ENCODE measurements around the gene AKR1C1. TPM values are rescaled to one million over a fixed set of nuclear protein-coding genes. Genes with fewer than 3 reads are reported as not detected.
A peak's percentile ranks its signal among the peaks of the same experiment; 100 is the strongest.

The AKR1C1 gene
- total and polyA plus RNA-seq, 2 of the 13 experiments (the other 11 are each of a cell fraction or from before 2014, with no cell fraction given), result 948 to 2,238 TPM

- 0 out of 2 replicates have a peak, but pooled peaks have one; percentile 44 for TF ChIP-seq PRDM10 (CRISPR knock-in tag; IDR thresholded peaks at IDR 0.05; ENCODE audit: low read depth)
- TF ChIP-seq, protein P1, sequence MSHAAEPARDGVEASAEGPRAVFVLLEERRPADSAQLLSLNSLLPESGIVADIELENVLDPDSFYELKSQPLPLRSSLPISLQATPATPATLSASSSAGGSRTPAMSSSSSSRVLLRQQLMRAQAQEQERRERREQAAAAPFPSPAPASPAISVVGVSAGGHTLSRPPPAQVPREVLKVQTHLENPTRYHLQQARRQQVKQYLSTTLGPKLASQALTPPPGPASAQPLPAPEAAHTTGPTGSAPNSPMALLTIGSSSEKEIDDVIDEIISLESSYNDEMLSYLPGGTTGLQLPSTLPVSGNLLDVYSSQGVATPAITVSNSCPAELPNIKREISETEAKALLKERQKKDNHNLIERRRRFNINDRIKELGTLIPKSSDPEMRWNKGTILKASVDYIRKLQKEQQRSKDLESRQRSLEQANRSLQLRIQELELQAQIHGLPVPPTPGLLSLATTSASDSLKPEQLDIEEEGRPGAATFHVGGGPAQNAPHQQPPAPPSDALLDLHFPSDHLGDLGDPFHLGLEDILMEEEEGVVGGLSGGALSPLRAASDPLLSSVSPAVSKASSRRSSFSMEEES (CRISPR knock-in tag; IDR thresholded peaks at IDR 0.05), result peak; percentile 72
- peak; percentile 39; the same call in 1 of the 2 replicates for TF ChIP-seq KAT8 (CRISPR knock-in tag; IDR thresholded peaks at IDR 0.05)
- no peak for TF ChIP-seq CEBPZ (IDR thresholded peaks at IDR 0.05; ENCODE audit: low read length)
- TF ChIP-seq ZNF891 (CRISPR knock-in tag; IDR thresholded peaks at IDR 0.05), result no peak
- TF ChIP-seq JARID2 (CRISPR knock-in tag; IDR thresholded peaks at IDR 0.05; ENCODE audit: insufficient replicate concordance), result no peak
- TF ChIP-seq ZNF317 (CRISPR knock-in tag; IDR thresholded peaks at IDR 0.05), result peak; percentile 91
- TF ChIP-seq, protein P2, sequence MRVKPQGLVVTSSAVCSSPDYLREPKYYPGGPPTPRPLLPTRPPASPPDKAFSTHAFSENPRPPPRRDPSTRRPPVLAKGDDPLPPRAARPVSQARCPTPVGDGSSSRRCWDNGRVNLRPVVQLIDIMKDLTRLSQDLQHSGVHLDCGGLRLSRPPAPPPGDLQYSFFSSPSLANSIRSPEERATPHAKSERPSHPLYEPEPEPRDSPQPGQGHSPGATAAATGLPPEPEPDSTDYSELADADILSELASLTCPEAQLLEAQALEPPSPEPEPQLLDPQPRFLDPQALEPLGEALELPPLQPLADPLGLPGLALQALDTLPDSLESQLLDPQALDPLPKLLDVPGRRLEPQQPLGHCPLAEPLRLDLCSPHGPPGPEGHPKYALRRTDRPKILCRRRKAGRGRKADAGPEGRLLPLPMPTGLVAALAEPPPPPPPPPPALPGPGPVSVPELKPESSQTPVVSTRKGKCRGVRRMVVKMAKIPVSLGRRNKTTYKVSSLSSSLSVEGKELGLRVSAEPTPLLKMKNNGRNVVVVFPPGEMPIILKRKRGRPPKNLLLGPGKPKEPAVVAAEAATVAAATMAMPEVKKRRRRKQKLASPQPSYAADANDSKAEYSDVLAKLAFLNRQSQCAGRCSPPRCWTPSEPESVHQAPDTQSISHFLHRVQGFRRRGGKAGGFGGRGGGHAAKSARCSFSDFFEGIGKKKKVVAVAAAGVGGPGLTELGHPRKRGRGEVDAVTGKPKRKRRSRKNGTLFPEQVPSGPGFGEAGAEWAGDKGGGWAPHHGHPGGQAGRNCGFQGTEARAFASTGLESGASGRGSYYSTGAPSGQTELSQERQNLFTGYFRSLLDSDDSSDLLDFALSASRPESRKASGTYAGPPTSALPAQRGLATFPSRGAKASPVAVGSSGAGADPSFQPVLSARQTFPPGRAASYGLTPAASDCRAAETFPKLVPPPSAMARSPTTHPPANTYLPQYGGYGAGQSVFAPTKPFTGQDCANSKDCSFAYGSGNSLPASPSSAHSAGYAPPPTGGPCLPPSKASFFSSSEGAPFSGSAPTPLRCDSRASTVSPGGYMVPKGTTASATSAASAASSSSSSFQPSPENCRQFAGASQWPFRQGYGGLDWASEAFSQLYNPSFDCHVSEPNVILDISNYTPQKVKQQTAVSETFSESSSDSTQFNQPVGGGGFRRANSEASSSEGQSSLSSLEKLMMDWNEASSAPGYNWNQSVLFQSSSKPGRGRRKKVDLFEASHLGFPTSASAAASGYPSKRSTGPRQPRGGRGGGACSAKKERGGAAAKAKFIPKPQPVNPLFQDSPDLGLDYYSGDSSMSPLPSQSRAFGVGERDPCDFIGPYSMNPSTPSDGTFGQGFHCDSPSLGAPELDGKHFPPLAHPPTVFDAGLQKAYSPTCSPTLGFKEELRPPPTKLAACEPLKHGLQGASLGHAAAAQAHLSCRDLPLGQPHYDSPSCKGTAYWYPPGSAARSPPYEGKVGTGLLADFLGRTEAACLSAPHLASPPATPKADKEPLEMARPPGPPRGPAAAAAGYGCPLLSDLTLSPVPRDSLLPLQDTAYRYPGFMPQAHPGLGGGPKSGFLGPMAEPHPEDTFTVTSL (CRISPR knock-in tag; IDR thresholded peaks at IDR 0.05; ENCODE audit: borderline replicate concordance), result peak; percentile 83; the same call in 1 of the 2 replicates
- TF ChIP-seq HMG20B (CRISPR knock-in tag; conservative IDR thresholded peaks at IDR 0.05), result peak; percentile 70
- no peak for TF ChIP-seq ZNF569 (CRISPR knock-in tag; IDR thresholded peaks at IDR 0.05; ENCODE audit: borderline replicate concordance)
- no peak for TF ChIP-seq FOXC1 (CRISPR knock-in tag; IDR thresholded peaks at IDR 0.05; ENCODE audit: borderline replicate concordance)
- TF ChIP-seq POLR2G (IDR thresholded peaks at IDR 0.05; ENCODE audit: low read depth, low read length), result peak; percentile 72
- TF ChIP-seq HHEX (CRISPR knock-in tag; IDR thresholded peaks at IDR 0.05), result no peak
Observed at GRCh38 chr10:4947635-4948596, 15.3 kb upstream of the AKR1C1 start (continued).

Data from HepG2 (cell line).